ENCODE results near the gene ZNF592.

ZNF592 gene

DNA sequence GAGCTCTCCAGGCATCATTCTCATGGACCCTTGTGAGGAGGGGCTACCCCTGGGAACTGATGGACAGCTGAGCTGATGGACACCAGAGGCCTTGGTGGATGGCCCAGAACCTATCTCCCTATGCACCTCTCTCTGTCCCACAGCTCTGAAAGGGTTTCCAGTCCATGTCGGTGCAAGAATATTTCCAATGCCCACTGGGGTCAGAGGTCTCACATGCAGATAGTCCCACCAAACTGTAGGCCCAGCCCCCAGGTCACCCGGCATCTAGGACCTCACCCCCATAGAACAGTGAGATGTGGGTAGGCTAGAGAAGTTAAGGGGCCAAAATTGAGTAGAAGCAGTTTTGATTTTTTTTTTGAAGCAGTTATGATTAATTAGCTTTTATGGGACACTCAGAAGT, 71.4 kb downstream of the ZNF592 start:
- ChIA-PET CTCF (interaction anchor here (1.1 to 1.2 kb wide), 3 partner anchors 17 to 221 kb away, joined by 3 to 7 read pairs (median 4); no protein-coding TSS in a partner anchor), POLR2A (no interaction called here)
- TF ChIP-seq, protein P1, sequence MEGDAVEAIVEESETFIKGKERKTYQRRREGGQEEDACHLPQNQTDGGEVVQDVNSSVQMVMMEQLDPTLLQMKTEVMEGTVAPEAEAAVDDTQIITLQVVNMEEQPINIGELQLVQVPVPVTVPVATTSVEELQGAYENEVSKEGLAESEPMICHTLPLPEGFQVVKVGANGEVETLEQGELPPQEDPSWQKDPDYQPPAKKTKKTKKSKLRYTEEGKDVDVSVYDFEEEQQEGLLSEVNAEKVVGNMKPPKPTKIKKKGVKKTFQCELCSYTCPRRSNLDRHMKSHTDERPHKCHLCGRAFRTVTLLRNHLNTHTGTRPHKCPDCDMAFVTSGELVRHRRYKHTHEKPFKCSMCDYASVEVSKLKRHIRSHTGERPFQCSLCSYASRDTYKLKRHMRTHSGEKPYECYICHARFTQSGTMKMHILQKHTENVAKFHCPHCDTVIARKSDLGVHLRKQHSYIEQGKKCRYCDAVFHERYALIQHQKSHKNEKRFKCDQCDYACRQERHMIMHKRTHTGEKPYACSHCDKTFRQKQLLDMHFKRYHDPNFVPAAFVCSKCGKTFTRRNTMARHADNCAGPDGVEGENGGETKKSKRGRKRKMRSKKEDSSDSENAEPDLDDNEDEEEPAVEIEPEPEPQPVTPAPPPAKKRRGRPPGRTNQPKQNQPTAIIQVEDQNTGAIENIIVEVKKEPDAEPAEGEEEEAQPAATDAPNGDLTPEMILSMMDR (IDR thresholded peaks at IDR 0.05; ENCODE audit: control extremely low read depth, extremely low read depth, low read depth, missing control alignments), result no peak
- no peak for DNase-seq (ENCODE audit: extremely low spot score)

GRCh38 chr15:84821501-84822021, 73.2 kb downstream of the ZNF592 start:
- DNase-seq (ENCODE audit: extremely low spot score), result no peak
- TF ChIP-seq, protein P1 (IDR thresholded peaks at IDR 0.05; ENCODE audit: control extremely low read depth, extremely low read depth, low read depth, missing control alignments), result no peak
- CTCF ChIA-PET, result interaction anchor here (1.0 to 3.2 kb wide), 11 partner anchors 7 to 174 kb away, joined by 3 to 14 read pairs (median 3); no protein-coding TSS in a partner anchor
- POLR2A ChIA-PET, result no interaction called here

DNA sequence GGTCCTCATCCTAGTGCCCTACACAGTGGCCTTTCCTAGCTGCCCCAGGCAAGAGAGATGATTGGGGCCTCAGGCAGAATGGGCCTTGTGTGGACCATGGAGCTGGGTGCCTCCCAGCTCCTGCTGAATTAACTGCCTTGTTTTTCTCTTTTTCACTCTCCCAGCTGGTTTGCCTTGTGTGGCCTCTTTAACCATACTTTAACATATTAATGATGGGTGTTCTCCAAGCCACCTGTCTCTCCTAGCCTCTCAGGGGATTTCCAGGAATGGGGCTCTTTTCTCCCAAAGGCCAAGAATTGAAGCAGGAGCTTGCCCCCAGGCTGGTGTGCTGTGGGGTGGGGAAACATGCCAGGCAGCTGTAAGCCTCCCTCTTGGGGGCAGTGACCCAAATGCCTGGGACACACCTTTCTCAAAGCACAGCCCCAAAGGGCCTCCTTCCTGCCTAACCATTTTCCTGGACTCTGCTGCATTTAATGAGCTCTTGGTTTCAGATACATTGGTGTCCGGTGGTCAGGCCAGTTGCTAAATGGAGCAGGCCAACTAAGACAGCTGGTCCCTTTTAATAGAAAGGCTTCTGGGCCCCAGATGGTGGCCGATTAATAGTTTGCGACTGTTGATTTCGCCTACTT, 74.4 kb downstream of the ZNF592 start:
- TF ChIP-seq, protein P1 (IDR thresholded peaks at IDR 0.05; ENCODE audit: control extremely low read depth, extremely low read depth, low read depth, missing control alignments), result no peak
- CTCF ChIA-PET, result interaction anchor here (0.9 to 3.2 kb wide), 12 partner anchors 9 to 251 kb away, joined by 3 to 14 read pairs (median 4); no protein-coding TSS in a partner anchor
- no peak for DNase-seq (ENCODE audit: extremely low spot score)
- POLR2A ChIA-PET, result no interaction called here

DNA sequence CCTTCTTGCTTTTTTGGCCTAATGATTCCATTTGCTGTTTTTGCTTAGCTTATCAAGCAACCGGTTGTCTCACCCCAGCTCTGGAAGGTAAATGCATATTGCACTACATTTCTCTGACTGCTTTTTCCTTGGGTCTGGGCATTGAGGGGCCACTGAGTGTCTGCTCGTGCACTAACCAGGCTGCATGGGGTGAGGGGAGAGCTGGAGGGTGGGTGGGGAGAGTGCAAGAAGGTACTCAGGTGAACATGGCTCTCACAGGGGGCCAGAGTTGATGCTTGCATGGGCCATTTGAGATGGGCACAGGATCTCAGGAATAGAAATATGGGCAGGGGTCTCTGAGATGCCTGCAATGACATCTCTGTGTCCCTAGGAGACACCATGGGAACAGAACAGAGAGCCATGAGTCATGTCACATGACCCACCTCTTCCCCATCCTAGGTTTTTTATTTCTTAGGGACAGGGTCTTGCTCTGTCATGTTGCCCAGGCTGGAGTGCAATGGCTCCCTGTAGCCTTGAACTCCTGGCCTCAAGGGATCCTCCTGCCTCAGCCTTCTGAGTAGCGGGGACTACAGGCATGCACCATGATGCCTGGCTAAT, 75.0 kb downstream of the ZNF592 start:
- CTCF ChIA-PET, result interaction anchor here (1.3 to 3.2 kb wide), 9 partner anchors 9 to 105 kb away, joined by 3 to 14 read pairs (median 7); no protein-coding TSS in a partner anchor
- DNase-seq (ENCODE audit: extremely low spot score), result no peak
- TF ChIP-seq, protein P1 (IDR thresholded peaks at IDR 0.05; ENCODE audit: control extremely low read depth, extremely low read depth, low read depth, missing control alignments), result no peak
- POLR2A ChIA-PET, result no interaction called here

DNA sequence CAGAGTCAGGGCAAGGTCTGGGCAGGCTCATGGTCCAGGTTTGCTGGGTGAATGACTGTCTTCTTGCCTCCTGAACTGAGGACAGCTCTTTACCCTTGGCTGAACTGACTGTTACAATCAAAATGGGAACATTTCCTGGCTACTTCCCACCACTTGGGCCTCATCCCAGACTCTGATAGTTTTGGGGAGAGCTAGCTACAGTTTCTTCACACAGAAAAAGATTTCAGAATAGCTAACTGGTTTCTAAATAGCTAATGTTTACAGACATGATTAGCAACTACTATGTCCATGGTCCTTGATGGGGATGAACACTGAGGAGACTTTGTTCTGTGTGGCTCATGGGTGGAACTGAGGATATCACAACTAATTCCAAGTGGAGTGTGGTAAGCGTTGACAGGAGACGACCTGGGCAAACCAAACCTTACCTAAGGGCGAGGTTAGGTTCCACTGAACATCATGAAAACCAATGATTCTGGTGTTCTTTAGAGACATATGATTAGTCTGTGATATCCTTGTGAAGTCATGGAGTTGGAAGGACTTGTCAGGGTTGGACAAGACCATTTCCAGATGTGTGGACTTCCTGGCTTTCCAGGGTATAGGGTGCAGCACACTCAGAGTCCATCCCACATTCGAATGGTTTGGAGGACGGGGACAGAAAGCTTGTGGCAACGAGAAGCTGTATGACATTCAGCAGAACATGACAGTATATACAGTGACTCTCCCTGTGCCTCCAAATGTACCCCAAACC, 76.0 kb downstream of the ZNF592 start:
- DNase-seq (ENCODE audit: extremely low spot score), result no peak
- ChIA-PET POLR2A (no interaction called here), CTCF (interaction anchor here (0.9 to 2.2 kb wide), 7 partner anchors 10 to 236 kb away, joined by 3 to 6 read pairs (median 6); no protein-coding TSS in a partner anchor)
- TF ChIP-seq, protein P1 (IDR thresholded peaks at IDR 0.05; ENCODE audit: control extremely low read depth, extremely low read depth, low read depth, missing control alignments), result no peak

GRCh38 chr15:84826369-84826823, 78.0 kb downstream of the ZNF592 start:
- ChIA-PET POLR2A (no interaction called here), CTCF (interaction anchor here (1.0 to 1.7 kb wide), 3 partner anchors 11 to 255 kb away, joined by 3 to 7 read pairs (median 4); no protein-coding TSS in a partner anchor)
- TF ChIP-seq, protein P1 (IDR thresholded peaks at IDR 0.05; ENCODE audit: control extremely low read depth, extremely low read depth, low read depth, missing control alignments), result peak; percentile 40
- peak; percentile 45 for DNase-seq (ENCODE audit: extremely low spot score)
